HG03520 (cell line): ENCODE measurements around the gene DMRT1.
"Not testable (repeated sequence)": the region's sequence is repeated elsewhere in the genome, so short reads cannot be mapped to it uniquely, and the experiment has no call there.

Source experiments
- ATAC-seq: cut with Tn5 transposase; IDR thresholded peaks from one replicate; pipeline ENCODE4 v1.9.1; 2021; ENCODE audit warnings: mild to moderate bottlenecking, moderate library complexity; ENCODE audit not compliant: unreplicated experiment

Gene DMRT1

DNA sequence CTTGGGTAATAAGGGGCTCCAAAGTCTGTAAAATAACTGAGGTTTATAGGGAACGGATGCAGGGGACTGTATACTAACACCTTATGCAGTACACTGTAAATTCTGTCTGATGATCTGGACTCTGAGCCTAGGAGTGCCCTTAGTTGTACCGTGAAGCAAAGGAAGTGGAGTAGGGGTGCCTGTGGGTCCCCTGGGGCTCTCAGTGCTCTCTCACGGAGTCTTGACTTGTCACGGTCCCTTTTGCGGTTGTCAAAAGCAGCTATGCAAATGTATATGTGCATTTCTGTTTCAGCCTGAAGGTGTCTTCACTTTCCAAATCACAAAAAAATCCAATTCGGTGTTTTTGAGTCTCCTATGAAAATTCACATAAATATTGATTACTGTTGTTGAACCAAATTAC is 17.8 kb downstream of the DMRT1 start:
- ATAC-seq, result peak; percentile 100

DNA sequence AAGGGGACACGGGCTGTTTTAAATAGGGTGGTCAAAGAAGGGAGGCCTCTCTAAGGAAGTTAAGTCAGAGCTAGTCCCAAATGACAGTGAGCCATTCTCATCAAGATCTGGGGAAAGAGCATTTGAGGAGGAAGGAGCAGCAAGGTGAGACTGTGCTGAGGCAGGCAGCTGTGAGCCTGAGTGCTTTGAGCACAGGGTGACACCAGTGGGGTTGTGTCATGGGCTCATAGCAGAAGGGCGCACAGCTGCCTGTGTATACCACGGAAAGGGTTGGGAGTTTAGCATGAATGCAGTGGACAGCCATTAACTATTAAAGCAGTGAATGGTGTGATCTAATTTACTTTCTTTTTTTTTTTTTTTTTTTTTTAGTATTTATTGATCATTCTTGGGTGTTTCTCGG is 19.2 kb downstream of the DMRT1 start:
- ATAC-seq, result no peak

DNA sequence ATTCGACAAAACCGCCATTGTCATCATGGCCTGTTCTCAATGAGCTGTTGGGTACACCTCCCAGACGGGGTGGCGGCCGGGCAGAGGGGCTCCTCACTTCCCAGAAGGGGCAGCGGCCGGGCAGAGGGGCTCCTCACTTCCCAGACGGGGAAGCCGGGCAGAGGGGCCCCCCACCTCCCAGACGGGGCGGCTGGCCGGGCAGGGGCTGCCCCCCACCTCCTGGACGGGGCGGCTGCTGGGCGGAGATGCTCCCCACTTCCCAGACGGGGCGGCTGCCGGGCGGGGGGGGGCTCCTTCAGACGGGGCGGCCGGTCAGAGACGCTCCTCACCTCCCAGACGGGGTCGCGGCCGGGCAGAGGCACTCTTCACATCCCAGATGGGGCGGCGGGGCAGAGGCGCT is 20.0 kb downstream of the DMRT1 start:
- not testable (repeated sequence) for ATAC-seq

DNA sequence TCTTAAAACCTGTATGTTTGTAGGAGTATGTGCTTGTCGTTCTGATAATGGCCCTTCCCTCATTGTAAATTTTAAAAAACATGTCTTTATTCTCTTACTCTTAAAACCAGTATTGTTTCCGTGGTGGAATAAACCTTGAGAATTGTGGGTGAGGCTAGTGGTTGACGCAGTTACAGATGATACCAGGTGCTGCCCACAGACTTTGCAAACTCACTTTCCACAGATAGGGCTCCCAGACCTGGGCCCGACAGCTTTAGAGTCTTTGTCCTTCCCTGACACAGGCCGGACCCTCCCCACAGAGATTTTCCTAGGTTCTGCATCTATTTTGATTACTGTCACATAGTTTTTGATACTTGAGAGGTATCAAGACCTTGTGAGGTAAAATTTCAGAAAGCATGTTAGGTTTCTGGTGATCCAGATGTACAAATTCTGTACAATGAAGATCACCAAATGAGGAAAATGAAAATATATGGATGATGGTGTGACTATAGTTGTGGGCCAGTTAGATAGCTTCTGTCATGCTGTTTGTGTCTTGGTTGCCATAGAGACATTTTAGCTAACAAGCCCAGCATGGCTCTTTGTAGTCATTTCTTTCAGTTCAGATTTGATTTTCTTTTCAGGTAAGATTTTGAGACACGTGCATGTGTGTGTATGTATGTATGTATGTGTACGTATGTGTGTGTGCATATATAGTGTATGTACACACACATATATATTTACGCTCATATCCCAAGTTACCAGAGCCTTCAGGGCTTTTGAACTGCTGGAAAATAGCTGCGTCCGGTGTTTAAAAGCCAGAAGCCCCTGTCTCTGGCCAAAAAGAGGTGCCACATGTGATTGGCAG is 33.8 kb downstream of the DMRT1 start:
- no peak for ATAC-seq

DNA sequence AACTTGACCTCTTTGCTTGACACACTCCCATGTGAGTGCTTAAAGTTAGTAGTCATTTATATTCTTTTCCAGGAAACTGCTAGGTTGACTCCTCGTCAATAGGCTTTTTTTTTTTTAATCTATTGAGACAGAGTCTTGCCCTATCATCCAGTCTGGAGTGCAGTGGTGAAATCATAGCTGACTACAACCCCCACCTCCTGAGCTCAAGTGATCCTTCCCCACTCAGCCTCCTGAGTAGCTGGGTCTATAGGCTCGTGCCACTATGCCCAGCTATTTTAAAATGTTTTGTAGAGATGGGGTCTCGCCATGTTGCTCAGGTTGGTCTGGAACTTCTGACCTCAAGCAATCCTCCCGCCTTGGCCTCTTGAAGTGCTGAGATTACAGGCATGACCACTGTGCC is 34.9 kb downstream of the DMRT1 start:
- no peak for ATAC-seq

DNA sequence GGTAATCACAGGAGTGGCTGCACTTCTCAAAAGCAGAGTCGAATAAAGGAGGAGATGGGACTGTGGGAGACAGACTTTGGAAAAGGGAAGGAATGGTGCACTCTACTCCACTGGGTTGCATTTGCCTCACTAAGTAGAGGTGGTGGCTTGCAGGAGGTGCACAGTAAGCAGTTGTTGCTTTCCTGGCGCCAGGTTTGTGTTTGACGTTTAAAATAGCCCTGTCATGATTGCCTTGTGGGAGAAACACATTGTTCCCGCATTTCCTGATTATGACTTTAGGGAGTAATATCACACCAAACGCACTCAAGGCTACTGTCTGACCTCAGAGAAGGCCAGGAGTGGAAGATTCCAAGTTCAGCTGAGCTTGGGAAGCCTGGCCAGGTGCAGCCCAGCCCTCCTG is 36.7 kb downstream of the DMRT1 start:
- ATAC-seq, result no peak

DNA sequence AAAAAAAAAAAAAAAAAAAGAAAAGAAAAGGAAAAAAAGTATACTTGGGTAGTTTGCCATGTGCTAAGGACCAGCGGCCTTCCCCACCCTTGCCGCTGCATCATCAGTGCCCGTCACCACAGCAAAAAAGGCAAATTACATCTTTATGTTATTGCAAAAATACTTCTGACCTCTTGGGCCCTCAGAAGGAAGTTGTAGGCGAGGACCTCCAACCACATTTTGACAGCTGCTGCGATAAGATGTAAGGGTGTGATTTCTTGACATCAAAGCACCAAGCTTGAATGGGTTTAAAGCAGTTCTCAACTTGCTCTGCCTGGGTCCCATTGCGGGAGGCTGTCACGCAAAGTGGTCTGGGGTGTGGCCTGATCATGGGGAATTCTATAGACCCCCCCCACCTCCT is 39.2 kb downstream of the DMRT1 start:
- no peak for ATAC-seq

DNA sequence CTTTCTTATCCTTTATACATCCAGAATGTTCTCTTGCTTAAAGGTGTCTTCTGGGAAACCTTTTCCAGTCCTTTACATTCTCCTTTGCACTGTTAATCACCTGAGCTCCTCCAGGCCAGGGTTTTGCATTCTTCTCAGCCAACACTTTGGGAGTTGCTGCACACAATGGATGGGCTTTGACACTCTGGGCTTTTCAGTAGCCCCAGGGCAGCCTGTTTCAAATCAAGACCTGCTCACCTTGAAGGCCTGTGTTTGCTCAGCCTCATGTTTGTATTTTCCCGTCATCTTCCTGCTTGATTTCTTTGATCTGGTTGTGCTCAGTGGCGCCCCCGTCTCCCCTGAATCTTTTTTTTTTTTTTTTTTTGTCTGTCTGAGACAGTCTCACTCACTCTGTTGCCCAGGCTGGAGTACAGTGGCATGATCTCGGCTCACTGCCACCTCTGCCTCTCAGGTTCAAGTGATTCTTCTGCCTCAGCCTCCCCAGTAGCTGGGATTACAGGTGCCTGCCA is 41.0 kb downstream of the DMRT1 start:
- ATAC-seq, result no peak

DNA sequence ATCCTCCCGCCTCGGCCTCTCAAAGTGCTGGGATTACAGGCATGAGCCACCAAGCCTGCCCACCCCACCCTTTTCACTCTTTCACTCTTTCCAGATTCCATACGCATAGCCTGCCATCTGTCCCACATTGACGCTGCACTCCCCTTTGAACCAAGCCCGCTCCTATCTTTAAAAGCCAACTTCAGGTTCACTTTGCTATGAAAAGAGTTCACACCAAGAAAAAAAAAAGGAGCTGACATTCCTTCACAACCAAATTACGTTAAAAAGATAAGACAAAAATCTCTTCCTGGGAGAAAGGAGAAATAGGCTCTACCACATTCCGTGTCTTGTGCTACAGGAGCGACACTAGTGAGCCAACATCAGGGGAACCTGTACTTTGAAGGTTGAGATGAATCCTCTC is 41.5 kb downstream of the DMRT1 start:
- ATAC-seq, result no peak

DNA sequence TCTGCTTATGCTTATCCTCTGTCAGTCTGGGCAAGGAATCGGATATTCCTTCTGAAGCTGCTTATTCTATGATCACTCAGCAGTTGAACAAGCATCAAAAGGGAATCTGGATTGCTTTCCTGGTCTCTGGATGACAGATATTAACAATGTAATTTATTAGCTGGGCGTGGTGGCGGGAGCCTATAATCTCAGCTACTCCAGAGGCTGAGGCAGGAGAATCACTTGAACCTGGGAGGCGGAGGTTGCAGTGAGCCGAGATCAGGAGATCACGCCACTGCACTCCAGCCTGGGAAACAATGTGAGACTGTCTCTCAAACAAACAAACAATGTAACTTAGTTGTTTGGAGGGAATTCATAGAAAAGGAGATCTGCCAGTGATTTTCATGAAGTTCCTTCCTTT is 45.4 kb downstream of the DMRT1 start:
- ATAC-seq, result no peak

DNA sequence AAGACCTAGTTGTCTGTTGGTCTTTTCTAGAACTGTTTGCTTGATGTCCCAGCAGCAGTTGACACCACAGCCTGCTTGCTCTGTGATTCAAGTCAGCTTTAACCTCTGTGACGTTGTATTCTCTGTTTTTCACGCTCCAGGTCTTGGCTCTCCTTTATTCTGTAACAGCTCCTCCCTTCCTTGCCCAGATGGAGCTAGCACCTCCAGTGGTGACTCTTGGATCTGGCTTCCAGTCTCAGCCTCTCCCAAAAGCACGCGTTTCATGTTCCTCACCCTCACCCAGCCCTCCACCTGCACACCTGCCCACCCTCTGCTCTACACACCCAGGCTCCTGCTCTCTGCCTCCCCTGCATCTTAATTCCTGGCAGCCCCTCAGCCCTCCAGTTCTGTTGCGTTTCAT is 50.6 kb downstream of the DMRT1 start:
- ATAC-seq, result no peak

DNA sequence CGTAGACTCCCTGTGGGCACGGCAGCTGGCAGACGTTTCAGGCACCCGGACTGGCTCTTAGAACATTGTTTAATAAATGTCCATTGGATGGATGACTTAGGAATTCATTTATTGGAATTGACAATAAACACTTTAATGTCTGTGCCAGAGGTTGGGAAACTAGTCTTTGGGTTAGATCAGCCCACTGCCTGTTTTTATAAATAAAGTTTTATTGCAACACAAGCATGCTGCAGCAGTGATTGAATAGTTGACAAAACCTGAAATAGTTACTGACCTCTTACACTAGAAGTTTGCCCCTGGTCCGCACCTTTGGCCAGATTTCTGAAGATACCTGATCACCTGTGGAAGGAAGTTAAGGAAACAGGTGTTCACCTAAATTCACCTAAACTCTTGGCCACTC is 51.6 kb downstream of the DMRT1 start:
- ATAC-seq, result no peak

DNA sequence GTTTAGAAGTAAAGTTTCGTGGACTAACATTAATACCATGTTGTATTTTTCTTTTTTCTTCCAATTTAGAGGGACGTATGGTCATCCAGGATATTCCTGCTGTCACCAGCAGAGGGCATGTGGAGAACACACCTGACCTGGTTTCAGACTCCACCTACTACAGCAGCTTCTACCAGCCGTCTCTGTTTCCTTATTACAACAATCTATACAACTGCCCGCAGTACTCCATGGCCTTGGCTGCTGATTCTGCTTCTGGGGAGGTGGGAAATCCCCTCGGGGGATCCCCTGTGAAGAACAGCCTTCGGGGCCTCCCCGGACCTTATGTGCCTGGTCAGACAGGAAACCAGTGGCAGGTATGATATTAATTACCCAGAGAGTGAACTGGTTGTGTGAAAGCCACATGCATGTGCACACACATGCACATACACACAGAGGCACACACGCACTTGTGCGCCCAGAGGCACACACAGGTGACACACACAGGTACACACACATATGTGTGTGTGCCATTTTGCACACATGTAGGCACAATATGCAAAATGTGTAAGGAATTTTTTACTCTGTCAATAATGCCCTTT is 52.4 kb downstream of the DMRT1 start:
- ATAC-seq, result peak; percentile 99

DNA sequence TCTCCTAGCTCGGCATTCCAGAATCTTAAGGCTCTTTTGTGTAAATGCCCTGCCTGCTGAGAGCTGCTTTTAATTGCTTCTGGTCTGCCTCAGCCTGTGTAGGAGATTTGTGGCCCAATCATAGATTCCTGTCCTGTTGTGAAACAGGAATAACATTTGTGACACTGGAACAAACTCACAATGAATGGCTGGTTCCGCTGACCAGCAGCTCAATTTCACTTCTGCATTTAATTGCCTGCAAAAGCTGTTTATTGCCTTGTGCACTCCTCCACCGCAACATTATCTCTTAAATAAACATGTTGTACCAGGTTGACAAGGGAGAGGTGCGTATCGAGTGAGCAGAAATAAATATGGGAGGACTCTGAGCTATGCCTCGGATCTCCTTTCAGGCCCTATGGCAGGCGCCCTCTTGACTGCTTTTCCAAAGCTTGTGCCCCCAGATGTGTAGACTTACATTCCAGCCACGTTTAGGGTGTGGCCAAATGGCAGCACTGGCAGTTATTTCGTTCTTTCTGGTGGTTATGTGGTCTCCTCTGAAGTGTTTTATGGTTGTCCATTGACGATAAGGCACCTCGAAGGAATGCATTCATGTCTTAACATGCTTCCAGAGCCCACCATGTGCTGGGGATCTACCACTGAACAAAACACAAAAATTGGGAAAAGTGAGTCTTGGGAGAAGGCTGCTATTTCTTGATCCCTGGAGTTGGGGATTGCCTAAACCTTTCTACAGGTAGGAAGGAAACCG is 58.1 kb downstream of the DMRT1 start:
- no peak for ATAC-seq

DNA sequence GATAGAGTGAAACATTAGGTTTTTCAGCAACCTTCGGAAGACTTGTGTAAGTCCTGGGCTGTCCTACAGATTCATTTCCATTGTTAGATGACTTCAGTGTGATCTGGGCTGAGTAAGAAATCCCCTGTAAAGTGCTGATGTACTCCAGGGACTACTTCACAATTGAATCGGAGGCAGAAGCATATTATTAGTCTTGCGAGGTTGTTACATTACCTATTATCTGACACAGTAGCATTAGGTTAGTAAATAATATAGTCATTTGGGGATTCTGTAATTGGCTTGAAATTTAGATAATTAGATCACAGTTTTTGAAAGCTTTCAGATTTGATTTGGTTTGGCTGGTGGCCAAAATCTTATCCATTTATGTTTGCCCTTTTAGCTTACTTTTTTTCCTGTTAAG is 62.4 kb downstream of the DMRT1 start:
- no peak for ATAC-seq

DNA sequence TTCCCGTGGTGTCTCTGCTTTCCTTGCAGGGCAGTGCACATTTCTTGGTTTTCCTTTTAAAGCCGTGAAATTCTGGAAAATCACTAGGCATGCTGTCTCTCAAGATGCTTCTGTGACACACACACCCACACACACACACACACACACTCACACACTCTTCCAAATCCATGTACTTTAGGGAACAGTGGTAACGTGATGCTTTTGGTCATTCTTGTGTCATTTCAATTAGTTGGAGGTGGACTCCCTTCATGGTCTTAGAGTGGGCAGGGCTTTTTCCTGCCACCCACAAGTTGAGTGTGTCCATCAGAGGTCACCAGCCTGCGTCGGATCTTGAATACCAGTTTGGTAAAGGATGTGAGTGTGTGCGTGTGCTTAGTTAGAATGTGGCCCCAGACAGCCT is 64.4 kb downstream of the DMRT1 start:
- ATAC-seq, result no peak

DNA sequence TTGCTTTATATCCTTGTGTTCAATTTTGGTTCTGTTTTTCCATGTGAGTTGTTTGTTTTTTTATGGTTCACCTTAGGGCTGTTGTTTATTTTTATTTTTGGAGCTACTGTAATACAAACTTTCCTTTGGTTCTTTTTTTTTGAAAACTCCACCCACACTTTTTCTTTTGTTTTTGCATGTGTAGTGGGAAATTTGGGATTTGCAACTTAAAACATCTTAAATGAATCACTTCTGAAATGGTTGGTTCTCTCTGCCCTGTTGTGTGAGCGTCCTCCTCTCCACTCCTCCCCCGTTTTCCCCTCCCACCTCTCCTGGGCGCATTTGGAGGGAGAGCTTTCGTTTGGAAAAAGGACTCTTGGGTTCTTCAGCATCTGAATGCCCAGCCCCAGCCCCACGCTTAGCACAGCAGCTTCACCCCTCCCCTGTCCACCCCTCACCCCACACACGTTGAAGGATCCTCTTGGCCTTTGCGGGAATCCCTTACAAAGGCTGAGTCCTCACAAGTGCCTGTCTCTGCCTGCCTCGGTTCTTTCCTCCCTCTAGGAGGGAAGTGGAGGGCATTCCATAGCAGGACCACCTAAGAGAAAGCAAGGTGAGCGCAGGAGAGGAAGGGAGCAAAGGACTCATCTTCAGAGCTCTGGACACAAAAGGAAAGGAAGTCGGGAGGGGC is 67.2 kb downstream of the DMRT1 start:
- ATAC-seq, result no peak

DNA sequence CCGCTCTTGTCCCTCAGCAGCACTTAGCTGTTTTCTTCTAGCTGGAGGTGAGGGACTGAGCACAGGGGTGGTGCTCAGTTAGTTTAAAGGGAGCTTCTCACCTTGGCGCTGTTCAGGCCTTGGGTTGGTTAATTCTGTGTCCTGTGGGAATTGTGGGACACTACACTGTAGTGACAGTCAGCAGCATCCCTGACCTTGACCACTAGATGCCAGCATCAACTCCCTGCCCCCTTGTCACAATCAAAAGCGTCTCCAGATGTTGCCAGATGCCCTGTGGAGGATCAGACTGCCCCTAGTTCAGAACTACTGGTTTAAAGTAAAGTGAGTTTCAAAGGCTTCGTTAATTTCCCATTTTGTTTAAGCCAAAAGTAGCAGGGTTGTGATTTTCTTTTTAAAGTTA is 69.5 kb downstream of the DMRT1 start:
- ATAC-seq, result no peak

DNA sequence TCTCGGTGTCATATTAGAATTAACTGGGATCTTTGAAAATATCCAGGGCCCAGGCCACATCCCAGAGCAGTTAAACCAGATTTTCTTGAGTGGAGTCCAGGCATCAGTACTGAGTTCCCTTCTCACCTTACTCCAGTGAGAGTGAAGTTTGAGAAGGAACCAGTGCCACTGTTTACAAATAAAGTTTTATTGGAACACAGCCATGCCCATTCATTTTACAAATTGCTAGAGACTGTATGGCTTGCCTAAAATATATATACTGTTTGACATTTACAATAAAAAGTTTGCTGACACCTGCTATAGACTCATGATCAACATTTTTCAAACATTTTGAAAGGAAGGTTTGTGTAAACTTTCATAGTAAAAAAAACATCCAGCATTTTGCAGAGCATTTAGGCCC is 71.3 kb downstream of the DMRT1 start:
- no peak for ATAC-seq

DNA sequence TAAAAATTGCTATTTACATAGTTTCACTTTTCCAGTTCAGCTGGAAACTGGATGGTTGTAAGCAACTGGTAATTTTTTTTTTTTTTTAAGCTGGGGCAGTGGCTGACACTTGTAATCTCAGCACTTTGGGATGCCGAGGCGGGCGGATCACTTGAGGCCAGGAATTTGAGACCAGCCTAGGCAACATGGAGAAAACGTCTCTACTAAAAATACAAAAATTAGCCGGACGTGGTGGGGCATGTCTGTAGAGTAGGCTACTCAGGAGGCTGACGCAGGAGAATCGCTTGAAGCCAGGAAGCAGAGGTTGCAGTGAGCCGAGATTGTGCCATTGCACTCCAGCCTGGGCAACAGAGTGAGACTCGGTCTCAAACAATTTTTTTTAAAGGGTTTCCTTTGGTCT is 72.0 kb downstream of the DMRT1 start:
- not testable (repeated sequence) for ATAC-seq

DNA sequence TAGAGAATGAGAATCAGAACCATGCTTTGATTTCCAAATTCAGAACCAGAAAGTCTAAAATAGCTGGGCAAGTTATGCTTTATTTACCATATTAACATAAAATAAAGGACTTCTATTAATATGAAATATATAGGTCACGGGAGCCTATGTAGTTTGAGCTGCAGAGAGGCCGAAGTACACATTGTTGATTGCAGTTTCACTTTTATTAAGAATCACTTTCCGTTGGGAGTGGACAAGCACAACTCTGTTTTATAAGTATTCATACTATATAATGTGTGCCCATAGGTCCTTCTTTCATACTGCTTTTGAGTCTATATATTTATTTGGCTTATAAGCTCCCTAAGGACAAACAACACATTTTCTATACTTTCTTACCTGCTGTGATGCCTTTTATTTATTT is 76.2 kb downstream of the DMRT1 start:
- ATAC-seq, result no peak
